M059J (cell line): ENCODE results near the gene ADAMTS14. TPM values are rescaled to one million over a fixed set of nuclear protein-coding genes. Genes with fewer than 3 reads are reported as not detected.
A peak's percentile ranks its signal among the peaks of the same experiment; 100 is the strongest.
"Not testable (repeated sequence)": the region's sequence is repeated elsewhere in the genome, so short reads cannot be mapped to it uniquely, and the experiment has no call there.

Experiments
- DNase-seq: peaks from one replicate; pipeline ENCODE4 v3.0.0-alpha.2; 2012; ENCODE audit warnings: low read depth
- total RNA-seq: library from RNA; depleted of rRNA; stranded (reverse); fragments of >200 nt; shearing (Covaris generic); gene quantifications from 2 replicates; pipeline ENCODE4 v1.2.3, GENCODE V29; 2014; rRNA removed

ADAMTS14 gene
- total RNA-seq, result 0.69 and 1.2 TPM in 2 replicates

DNA sequence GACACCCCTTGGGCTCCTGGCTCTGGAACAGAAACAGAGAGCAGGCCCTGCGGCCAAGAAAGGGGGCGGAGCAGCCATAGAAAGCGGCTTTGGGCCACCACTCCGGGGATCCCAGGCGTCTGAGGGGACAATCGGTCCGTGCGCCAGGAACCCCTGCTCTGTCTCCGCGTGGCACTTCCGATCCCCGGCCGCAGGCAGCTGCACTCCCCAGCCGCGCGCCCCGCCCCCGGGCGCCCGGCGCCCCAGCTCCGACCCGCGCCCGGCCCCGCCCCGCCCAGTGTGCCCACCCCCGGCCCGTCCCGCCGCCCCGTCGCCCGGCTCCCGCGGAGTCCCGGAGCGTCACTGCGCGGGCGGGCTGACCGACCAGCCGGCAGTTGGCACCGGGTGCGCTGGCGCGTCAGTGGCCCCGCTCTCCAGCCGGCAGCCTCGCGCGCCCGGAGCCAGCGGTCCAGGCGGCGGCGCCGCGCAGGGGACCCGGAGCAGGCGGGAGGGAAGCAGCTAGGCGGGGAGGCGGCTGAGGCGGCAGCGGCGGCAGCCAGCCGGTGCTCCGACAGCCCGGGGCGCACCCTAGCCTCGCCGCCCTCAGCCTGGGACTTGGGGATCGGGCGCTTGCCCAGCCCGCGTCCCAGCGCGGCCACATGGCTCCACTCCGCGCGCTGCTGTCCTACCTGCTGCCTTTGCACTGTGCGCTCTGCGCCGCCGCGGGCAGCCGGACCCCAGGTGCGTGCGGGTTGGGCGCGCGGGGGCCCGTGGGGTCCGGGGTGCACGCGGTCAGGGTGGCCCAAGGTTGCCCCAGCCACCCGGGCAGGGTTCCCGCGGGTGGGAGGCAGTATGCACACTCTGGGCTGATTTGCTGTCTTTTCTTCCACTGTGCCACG, at the start of gene ADAMTS14:
Gene ADAMTS14, plus strand, starts transcription at position 342 of the 878 bp plus-strand sequence. Its CDS starts 297 bp downstream, at position 639.
- peak; percentile 71 for DNase-seq

DNA sequence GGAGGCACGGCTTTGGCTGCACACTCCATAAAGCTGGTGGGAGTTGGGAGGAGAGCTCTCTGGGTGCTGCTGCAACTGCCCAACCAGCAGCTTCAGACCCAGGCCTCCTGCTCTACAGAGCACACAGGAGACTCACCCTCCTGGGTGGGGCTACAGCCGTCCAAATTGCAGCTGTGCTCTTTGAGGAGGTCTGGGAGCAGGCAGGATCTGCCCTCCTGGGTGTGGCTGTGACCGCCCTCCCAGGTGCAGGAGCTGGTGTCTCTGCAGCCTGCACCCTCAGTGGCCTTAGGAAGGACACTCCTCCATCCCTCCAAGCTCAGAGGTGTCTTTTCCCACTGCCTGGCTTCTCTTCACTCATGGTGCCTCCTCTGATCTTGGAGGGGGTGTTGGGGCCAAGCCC, 49.8 kb upstream of the ADAMTS14 start:
- no peak for DNase-seq

GRCh38 chr10:70622981-70623844, 49.1 kb upstream of the ADAMTS14 start:
- DNase-seq, result no peak

DNA sequence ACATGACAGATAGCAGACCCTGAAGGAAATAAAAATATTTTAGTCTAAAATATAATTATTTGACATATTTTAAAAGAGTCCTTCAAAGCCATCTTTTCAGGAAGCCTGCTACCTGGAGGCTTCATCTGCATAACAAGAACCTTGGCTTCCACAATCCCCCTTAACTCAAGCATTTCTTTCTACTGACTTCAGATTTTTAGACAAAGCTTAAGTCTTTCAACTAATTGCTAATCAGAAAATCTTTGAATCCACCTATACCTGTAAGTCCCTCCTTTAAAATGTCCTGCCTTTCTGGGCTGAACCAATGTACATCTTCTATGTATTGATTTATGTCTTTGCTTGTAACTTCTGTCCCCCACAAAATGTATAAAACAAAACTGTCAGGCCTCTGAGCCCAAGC, 46.2 kb upstream of the ADAMTS14 start:
- DNase-seq, result no peak

- DNase-seq, result no peak
Measured at GRCh38 chr10:70629338-70629737, 43.0 kb upstream of the ADAMTS14 start.

- DNase-seq, result not testable (repeated sequence)
Measured at GRCh38 chr10:70631735-70632134, 40.6 kb upstream of the ADAMTS14 start.

DNA sequence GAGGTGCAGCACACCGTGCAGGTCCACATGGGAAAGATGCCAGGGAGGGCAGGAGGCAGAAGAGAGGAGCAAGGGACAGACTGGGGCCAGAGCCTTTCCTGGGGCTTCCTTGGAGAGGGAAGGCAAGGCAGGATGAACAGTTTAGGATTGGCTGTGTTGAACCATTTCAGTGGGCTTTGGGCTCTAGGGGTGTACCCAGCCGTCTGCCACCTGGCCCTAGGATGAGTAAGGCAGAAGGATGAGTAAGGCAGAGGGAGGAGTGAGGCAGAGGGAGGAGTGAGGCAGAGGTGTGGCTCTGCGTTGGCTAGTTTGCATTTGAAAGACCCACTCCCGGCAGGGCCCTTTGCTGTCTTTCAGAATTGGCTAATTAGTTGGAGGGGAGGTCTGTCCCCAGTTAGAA, 38.3 kb upstream of the ADAMTS14 start:
- DNase-seq, result peak; percentile 17

DNA sequence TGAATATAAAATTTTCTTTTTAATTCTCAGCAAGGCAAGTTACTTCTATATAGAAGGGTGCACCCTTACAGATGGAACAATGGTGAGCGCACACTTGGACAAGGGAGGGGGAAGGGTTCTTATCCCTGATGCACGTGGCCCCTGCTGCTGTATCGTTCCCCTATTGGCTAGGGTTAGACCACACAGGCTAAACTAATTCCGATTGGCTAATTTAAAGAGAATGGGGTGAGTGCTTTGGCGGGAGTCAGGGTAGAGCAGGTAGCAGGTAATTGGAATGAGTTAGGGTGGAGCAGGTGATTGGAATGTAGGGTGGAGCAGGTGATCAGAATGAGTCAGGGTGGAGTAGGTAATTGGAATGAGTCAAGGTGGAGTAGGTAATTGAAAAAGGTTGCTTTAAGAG, 37.8 kb upstream of the ADAMTS14 start:
- not testable (repeated sequence) for DNase-seq

DNA sequence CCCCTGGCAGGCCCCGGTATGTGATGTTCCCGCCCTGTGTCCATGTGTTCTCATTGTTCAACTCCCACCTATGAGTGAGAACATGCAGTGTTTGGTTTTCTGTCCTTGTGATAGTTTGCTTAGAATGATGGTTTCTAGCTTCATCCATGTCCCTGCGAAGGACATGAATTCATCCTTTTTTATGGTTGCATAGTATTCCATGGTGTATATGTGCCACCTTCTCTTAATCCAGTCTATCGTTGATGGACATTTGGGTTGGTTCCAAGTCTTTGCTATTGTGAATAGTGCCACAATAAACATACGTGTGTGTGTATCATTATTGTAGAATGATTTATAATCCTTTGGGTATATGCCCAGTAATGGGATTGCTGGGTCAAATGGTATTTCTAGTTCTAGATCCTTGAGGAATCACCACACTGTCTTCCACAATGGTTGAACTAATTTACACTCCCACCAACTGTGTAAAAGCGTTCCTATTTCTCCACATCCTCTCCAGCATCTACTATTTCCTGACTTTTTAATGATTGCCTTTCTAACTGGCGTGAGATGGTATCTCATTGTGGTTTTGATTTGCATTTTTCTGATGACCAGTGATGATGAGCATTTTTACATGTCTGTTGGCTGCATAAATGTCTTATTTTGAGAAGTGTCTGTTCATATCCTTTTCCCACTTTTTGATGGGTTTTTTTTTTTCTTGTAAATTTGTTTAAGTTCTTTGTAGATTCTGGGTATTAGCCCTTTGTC, 32.5 kb upstream of the ADAMTS14 start:
- DNase-seq, result peak; percentile 16

DNA sequence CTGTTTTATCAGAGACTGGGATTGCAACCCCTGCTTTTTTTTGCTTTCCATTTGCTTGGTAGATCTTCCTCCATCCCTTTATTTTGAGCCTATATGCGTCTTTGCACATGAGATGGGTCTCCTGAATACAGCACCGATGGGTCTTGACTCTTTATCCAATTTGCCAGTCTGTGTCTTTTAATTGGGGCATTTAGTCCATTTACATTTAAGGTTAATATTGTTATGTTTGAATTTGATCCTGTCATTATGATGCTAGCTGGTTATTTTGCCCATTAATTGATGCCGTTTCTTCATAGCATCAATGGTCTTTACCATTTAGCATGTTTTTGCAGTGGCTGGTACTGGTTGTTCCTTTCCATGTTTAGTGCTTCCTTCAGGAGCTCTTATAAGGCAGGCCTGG, 29.0 kb upstream of the ADAMTS14 start:
- not testable (repeated sequence) for DNase-seq

DNA sequence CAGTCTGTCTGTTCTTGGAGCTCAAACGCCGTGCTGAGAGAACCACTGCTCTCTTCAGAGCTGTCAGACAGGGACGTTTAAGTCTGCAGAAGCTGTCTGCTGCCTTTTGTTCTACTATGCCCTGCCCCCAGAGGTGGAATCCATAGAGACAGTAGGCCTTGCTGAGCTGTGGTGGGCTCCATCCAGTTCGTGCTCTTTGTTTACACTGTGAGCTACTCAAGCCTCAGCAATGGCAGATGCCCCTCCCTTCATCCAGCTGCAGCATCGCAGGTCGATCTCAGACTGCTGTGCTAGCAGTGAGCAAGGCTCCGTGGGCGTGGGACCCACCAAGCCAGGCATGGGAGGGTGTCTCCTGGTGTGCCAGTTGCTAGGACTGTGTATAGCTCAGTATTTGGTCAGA, 27.3 kb upstream of the ADAMTS14 start:
- DNase-seq, result not testable (repeated sequence)

GRCh38 chr10:70647086-70647485, 25.2 kb upstream of the ADAMTS14 start:
- no peak for DNase-seq

GRCh38 chr10:70648427-70648826, 23.9 kb upstream of the ADAMTS14 start:
- peak; percentile 38 for DNase-seq

- peak; percentile 85 for DNase-seq
Measured at GRCh38 chr10:70649526-70649925, 22.8 kb upstream of the ADAMTS14 start.

DNA sequence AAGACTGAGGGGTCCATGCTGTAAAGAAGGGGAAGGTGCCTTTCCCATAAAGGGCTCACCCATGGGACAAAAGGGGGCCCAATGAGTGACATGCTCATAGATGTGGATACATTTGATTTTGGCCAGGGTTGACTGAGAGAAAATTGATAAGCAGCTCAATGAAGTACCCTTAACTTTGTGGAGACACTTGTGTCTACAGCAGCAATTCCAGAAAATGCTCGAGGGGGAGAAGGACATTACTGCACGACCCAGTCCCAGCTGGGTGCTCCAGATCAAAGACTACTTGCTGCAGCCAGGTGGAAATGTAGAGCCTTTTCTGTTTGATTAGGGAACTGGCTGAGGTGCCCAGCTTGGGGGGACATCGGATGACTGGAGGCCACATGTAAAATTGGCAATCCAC, 22.2 kb upstream of the ADAMTS14 start:
- no peak for DNase-seq

GRCh38 chr10:70650718-70651117, 21.6 kb upstream of the ADAMTS14 start:
- no peak for DNase-seq

GRCh38 chr10:70651661-70652060, 20.6 kb upstream of the ADAMTS14 start:
- DNase-seq, result no peak

- DNase-seq, result peak; percentile 97
Measured at GRCh38 chr10:70652761-70653657, 19.3 kb upstream of the ADAMTS14 start.

- no peak for DNase-seq
Measured at GRCh38 chr10:70655316-70655715, 17.0 kb upstream of the ADAMTS14 start.

GRCh38 chr10:70656489-70656888, 15.8 kb upstream of the ADAMTS14 start:
- peak; percentile 98 for DNase-seq

DNA sequence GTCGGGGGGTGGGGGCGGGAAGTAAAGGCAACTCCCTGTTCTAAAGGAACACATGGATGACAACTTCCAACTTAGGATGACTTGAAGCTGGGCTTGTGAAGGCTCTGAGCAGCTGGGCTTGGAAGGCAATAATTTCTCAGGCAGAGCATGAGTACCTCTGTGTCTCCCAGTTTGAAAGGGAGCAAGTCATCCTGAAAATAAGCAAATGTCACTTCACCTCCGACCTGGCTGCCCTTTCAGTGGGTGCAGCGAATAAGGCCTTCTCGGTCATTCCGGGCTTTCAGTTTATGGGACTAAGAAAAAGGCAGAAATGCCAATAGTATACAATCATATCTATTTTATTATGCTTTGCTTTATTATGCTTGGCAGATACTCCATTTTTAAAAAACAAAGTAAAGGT, 15.3 kb upstream of the ADAMTS14 start:
- peak; percentile 10 for DNase-seq
